Glutamatergic neuron (in vitro differentiated cells): ENCODE measurements around the gene SLITRK3. TPM values are rescaled to one million over a fixed set of nuclear protein-coding genes. Genes with fewer than 3 reads are reported as not detected.

ENCODE experiments used
- DNase-seq: peaks from one replicate; pipeline ENCODE4 v3.0.0; 2022
- H3K27ac Mint-ChIP-seq: one replicate; pipeline ENCODE4 v1.8.0; 2020; ENCODE audit warnings: mild to moderate bottlenecking, mixed read lengths, inconsistent platforms; ENCODE audit not compliant: unreplicated experiment
- H3K27me3 Mint-ChIP-seq: one replicate; pipeline ENCODE4 v1.8.0; 2020; ENCODE audit warnings: mild to moderate bottlenecking, moderate library complexity, mixed read lengths, inconsistent platforms; ENCODE audit not compliant: unreplicated experiment
- H3K36me3 Mint-ChIP-seq: one replicate; pipeline ENCODE4 v1.8.0; 2020; ENCODE audit warnings: mild to moderate bottlenecking, mixed read lengths, inconsistent platforms; ENCODE audit not compliant: unreplicated experiment
- H3K4me1 Mint-ChIP-seq: one replicate; pipeline ENCODE4 v1.8.0; 2020; ENCODE audit warnings: mild to moderate bottlenecking, low read depth, mixed read lengths, inconsistent platforms; ENCODE audit not compliant: unreplicated experiment
- H3K4me3 Mint-ChIP-seq: one replicate; pipeline ENCODE4 v1.8.0; 2020; ENCODE audit warnings: mild to moderate bottlenecking, mixed read lengths, inconsistent platforms; ENCODE audit not compliant: unreplicated experiment
- H3K9me3 Mint-ChIP-seq: one replicate; pipeline ENCODE4 v1.8.0; 2020; ENCODE audit warnings: mild to moderate bottlenecking, moderate library complexity, mixed read lengths, inconsistent platforms; ENCODE audit not compliant: unreplicated experiment
- CTCF ChIP-seq: fragments of 200-600 bp; sonication (generic); IDR thresholded peaks from one replicate; pipeline ENCODE4 v1.5.0; 2021; ENCODE audit not compliant: partially characterized antibody, unreplicated experiment
- total RNA-seq: library from RNA; stranded (reverse); fragmentation: NEBNext Ultra II Directional; extraction: Animal tissue kit (Norgen Biotek cat#: 25700); gene quantifications from one replicate; pipeline ENCODE4 v1.2.1, GENCODE V29; 2021; ENCODE audit not compliant: unreplicated experiment

Gene SLITRK3
- total RNA-seq, 1 donor from 2014 or later = not detected

GRCh38 chr3:165170236-165170635 lies 25.9 kb downstream of the SLITRK3 start:
- Mint-ChIP-seq H3K36me3 (no peaks in the 10 kb centered on the region), H3K4me3 (no peak overlapping the region), H3K9me3 (no peaks in the 10 kb centered on the region), H3K4me1 (no peaks in the 10 kb centered on the region), H3K27ac (no peak overlapping the region), H3K27me3 (no peaks in the 10 kb centered on the region)
- no peak for DNase-seq
- TF ChIP-seq CTCF = no peak

GRCh38 chr3:165169368-165169767 lies 26.8 kb downstream of the SLITRK3 start:
- Mint-ChIP-seq H3K27ac (no peak overlapping the region), H3K4me1 (no peaks in the 10 kb centered on the region), H3K4me3 (no peak overlapping the region), H3K36me3 (no peaks in the 10 kb centered on the region), H3K9me3 (no peaks in the 10 kb centered on the region), H3K27me3 (no peaks in the 10 kb centered on the region)
- DNase-seq = no peak
- no peak for TF ChIP-seq CTCF

GRCh38 chr3:165162883-165163282 lies 33.3 kb downstream of the SLITRK3 start:
- Mint-ChIP-seq H3K9me3 (no peaks in the 10 kb centered on the region), H3K36me3 (no peaks in the 10 kb centered on the region), H3K4me1 (no peaks in the 10 kb centered on the region), H3K27me3 (no peaks in the 10 kb centered on the region), H3K27ac (no peak overlapping the region), H3K4me3 (no peak overlapping the region)
- no peak for TF ChIP-seq CTCF
- no peak for DNase-seq

GRCh38 chr3:165159760-165160421 lies 36.3 kb downstream of the SLITRK3 start:
- Mint-ChIP-seq H3K4me1 (no peaks in the 10 kb centered on the region), H3K4me3 (no peak overlapping the region), H3K36me3 (no peaks in the 10 kb centered on the region), H3K9me3 (no peaks in the 10 kb centered on the region), H3K27ac (no peak overlapping the region), H3K27me3 (no peaks in the 10 kb centered on the region)
- no peak for TF ChIP-seq CTCF
- no peak for DNase-seq

GRCh38 chr3:165158011-165158410 lies 38.2 kb downstream of the SLITRK3 start:
- no peak overlapping the region for H3K4me3 Mint-ChIP-seq
- H3K4me1 Mint-ChIP-seq = no peaks in the 10 kb centered on the region
- no peaks in the 10 kb centered on the region for H3K27me3 Mint-ChIP-seq
- H3K9me3 Mint-ChIP-seq = no peaks in the 10 kb centered on the region
- H3K27ac Mint-ChIP-seq = no peak overlapping the region
- DNase-seq = no peak
- no peaks in the 10 kb centered on the region for H3K36me3 Mint-ChIP-seq
- TF ChIP-seq CTCF = no peak
